ENCODE measurements around the gene PADI1. TPM values are rescaled to one million over a fixed set of nuclear protein-coding genes. Genes with fewer than 3 reads are reported as not detected.
"Not testable (repeated sequence)": the region's sequence is repeated elsewhere in the genome, so short reads cannot be mapped to it uniquely, and the experiment has no call there.

PADI1 gene
- total RNA-seq, 1 donor from 2014 or later = not detected

DNA sequence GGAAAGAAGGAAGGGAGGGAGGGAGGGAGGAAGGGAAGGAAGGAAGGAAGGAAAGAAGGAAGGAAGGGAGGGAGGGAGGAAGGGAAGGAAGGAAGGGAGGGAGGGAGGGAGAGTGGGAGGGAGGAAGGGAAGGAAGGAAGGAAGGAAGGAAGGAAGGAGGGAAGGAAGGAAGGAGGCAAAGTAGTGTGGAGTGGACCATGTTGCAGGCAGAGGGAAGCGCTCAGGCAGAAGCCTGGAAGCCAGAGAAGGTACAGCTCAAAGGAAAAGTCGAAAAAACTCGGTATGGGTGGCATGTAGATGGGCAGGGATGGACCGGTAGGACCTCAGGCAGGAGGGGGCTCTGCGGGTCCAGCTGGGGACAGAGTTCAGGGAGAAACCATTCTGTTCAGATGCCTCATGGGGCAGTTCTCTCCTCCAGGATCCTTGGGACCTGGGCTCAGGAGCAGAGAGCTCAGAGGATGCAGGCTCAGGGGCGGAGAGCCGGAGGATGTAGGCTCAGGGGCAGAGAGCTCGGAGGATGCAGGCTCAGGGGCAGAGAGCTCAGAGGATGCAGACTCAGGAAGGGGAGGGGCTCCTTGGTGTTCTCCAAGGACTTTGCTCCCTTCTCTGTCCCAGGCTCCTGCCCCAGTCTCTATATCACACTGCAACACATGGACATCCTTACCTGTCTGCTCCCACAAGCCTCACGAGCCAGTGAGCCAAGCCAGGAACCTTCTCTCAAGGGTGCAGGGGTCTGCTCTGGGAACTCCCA lies 30.4 kb downstream of the PADI1 start:
- Mint-ChIP-seq H3K36me3 (ENCODE audit: low read depth) (no peaks in the 10 kb centered on the region), H3K9me3 (no peaks in the 10 kb centered on the region), H3K27me3 (ENCODE audit: insufficient read depth) (peaks cover 12% of the 10 kb centered on the region), H3K4me1 (ENCODE audit: low read depth) (no peaks in the 10 kb centered on the region), H3K4me3 (no peak overlapping the region), H3K27ac (no peak overlapping the region)
- intact Hi-C loops (cut with micrococcal nuclease) = no loop called here
- no peak for DNase-seq (ENCODE audit: low spot score)

DNA sequence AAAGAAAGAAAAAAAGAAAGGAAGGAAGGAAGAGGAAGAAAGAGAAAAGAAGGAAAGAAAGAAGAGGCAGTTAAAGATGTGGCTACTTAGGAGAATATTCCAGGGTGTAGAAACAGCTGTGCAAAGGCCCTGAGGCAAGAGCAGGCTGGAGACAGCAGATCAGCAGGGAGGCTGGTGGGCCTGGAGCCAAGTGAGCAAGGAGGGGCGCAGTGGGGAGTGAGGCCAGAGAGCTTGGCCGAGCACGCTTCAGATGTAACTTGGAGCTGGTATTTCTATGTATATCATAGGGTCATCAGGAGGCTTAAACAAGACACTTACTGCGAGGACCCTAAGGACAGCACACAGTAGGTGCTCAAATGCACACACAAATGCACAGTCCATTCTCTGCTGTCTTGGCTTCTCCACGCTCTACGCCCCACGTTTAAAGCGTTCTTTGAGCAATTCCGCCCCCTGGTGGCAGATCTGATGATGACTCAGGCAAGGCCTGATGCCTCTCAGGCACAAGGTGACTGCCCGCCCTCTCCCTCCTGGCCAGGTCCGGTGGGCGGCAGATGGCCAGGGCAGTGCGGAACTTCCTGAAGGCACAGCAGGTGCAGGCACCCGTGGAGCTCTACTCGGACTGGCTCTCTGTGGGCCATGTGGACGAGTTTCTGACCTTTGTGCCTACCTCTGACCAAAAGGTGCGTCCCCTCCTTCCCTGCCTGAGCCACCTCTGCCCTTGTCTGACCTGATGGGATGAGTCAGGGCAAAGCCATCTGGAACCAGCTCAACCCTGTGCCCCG lies 32.0 kb downstream of the PADI1 start:
- no peaks in the 10 kb centered on the region for H3K9me3 Mint-ChIP-seq
- intact Hi-C loops (cut with micrococcal nuclease) = loop anchor here (1.0 kb wide), 1 partner anchor 112 kb away; no protein-coding TSS in a partner anchor
- peak; percentile 69 for DNase-seq (ENCODE audit: low spot score)

DNA sequence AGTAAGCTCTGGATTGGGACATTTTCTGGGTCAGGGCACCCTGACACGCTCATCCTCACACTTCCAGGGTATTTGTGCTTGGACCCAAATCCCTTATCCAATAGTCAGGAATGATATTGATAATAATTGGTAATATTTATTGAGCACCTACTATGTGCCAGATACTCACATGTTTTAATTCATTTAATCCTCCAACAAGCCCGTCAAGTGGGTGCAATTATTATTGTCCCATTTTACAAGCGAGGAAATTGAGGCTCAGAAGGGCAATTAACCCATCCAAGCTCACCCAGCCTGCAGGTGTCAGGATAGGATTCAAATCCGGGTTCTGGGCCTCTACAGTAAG lies 32.6 kb downstream of the PADI1 start:
- Mint-ChIP-seq H3K27me3 (ENCODE audit: insufficient read depth) (peaks cover 12% of the 10 kb centered on the region), H3K9me3 (no peaks in the 10 kb centered on the region)
- intact Hi-C loops (cut with micrococcal nuclease) = loop anchor here (1.0 kb wide), 1 partner anchor 112 kb away; no protein-coding TSS in a partner anchor

More for the DNA sequence above, 32.0 kb downstream of the PADI1 start:
- Mint-ChIP-seq H3K27me3 (ENCODE audit: insufficient read depth) (peaks cover 12% of the 10 kb centered on the region), H3K4me1 (ENCODE audit: low read depth) (no peaks in the 10 kb centered on the region), H3K27ac (no peak overlapping the region), H3K36me3 (ENCODE audit: low read depth) (no peaks in the 10 kb centered on the region), H3K4me3 (no peak overlapping the region)

DNA sequence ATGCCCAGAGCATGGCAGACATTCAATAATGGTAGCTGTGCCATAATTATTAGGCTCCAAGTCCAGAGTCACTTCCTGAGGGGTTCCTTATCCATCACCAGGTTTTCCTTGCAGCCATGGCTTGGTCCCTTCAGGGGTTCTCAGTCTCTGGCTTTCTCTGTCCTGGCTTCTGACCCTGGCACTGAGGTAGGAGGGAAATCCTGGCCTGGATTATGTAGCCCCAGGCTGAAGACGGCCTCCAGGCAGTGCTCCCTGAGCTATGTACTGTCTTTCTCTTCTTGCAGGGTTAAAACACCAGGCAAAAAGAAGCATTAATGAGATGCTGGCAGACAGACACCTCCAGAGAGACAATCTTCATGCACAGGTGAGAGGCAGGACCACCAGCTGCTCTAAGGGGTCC lies 34.5 kb downstream of the PADI1 start:
- H3K4me1 Mint-ChIP-seq (ENCODE audit: low read depth) = no peaks in the 10 kb centered on the region
- H3K27ac Mint-ChIP-seq = no peak overlapping the region
- H3K36me3 Mint-ChIP-seq (ENCODE audit: low read depth) = no peaks in the 10 kb centered on the region
- intact Hi-C loops (cut with micrococcal nuclease) = no loop called here
- H3K4me3 Mint-ChIP-seq = no peak overlapping the region
- H3K27me3 Mint-ChIP-seq (ENCODE audit: insufficient read depth) = peaks cover 3% of the 10 kb centered on the region
- DNase-seq (ENCODE audit: low spot score) = no peak
- no peaks in the 10 kb centered on the region for H3K9me3 Mint-ChIP-seq

More for the DNA sequence above, 32.6 kb downstream of the PADI1 start:
- Mint-ChIP-seq H3K4me3 (no peak overlapping the region), H3K27ac (no peak overlapping the region), H3K4me1 (ENCODE audit: low read depth) (no peaks in the 10 kb centered on the region), H3K36me3 (ENCODE audit: low read depth) (no peaks in the 10 kb centered on the region)
- no peak for DNase-seq (ENCODE audit: low spot score)

- H3K4me3 Mint-ChIP-seq; DNase-seq (ENCODE audit: low spot score); H3K9me3 Mint-ChIP-seq; H3K27ac Mint-ChIP-seq; H3K27me3 Mint-ChIP-seq (ENCODE audit: insufficient read depth); H3K36me3 Mint-ChIP-seq (ENCODE audit: low read depth); H3K4me1 Mint-ChIP-seq (ENCODE audit: low read depth); intact Hi-C loops (cut with micrococcal nuclease): not testable (repeated sequence)
Measured at GRCh38 chr1:17241011-17241779, 36.3 kb downstream of the PADI1 start.

DNA sequence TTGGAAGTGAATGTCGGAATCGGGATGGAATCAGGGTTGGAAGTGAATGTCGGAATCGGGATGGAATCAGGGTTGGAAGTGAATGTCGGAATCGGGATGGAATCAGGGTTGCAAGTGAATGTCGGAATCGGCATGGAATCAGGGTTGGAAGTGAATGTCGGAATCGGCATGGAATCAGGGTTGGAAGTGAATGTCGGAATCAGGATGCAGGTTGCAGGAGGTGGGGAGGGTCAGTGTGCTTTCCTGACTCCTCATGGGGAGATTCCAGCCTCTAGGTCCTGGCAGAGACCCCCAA lies 36.8 kb downstream of the PADI1 start:
- intact Hi-C loops (cut with micrococcal nuclease); H3K9me3 Mint-ChIP-seq; H3K4me1 Mint-ChIP-seq (ENCODE audit: low read depth); H3K27me3 Mint-ChIP-seq (ENCODE audit: insufficient read depth); H3K27ac Mint-ChIP-seq; DNase-seq (ENCODE audit: low spot score); H3K36me3 Mint-ChIP-seq (ENCODE audit: low read depth); H3K4me3 Mint-ChIP-seq: not testable (repeated sequence)

GRCh38 chr1:17243274-17243673 lies 38.3 kb downstream of the PADI1 start:
- H3K9me3 Mint-ChIP-seq = no peaks in the 10 kb centered on the region
- no peaks in the 10 kb centered on the region for H3K4me1 Mint-ChIP-seq (ENCODE audit: low read depth)
- intact Hi-C loops (cut with micrococcal nuclease) = no loop called here
- H3K4me3 Mint-ChIP-seq = no peak overlapping the region
- H3K27ac Mint-ChIP-seq = no peak overlapping the region
- DNase-seq (ENCODE audit: low spot score) = no peak
- H3K36me3 Mint-ChIP-seq (ENCODE audit: low read depth) = no peaks in the 10 kb centered on the region
- peaks cover 2% of the 10 kb centered on the region for H3K27me3 Mint-ChIP-seq (ENCODE audit: insufficient read depth)

DNA sequence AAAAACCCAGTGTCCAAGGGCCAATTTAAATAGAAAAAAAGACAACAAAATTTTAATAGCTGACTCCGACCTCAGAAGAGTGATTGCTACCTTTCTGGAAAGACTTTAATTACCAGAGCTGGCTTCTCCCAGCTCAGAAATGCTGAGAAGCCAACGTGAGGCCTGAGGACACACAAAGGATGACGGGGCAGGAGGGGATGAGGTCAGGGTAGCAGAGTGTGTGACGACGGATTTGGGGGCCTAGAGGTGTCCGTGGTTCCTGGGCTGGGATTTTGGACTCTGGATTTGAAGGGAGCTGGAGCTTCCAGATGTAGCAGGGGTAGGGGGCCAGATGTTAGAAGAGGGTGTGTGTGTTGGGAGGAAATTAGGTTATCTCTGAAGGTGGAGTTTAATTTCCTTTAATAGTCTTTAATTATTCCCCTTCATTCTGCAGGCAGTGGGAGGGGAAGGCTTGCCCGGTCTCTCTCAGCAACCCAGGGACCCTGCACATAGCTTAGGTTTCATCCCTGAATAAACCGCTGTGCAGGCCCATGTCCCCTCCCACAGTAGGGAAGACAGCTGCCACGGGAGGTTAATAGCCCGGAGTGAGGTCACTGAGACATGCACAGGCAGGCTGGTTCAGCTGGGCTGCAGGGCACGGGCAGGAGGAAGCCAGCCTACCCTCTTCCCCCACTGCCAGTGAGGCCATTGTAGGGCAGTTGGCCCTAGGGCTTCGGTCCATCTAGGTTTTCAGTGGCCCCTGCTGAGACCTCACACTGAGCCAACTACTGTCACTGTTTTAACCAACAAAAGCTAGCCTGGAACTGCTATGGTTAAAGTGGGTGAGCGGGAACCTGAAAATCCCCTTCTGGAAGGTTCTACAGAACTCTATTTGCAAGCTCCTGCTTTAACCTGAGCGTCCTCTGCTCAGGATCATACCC lies 40.2 kb downstream of the PADI1 start:
- DNase-seq (ENCODE audit: low spot score) = no peak
- H3K9me3 Mint-ChIP-seq = no peaks in the 10 kb centered on the region
- no peak overlapping the region for H3K4me3 Mint-ChIP-seq
- H3K4me1 Mint-ChIP-seq (ENCODE audit: low read depth) = no peaks in the 10 kb centered on the region
- intact Hi-C loops (cut with micrococcal nuclease) = no loop called here
- no peaks in the 10 kb centered on the region for H3K36me3 Mint-ChIP-seq (ENCODE audit: low read depth)
- peaks cover 2% of the 10 kb centered on the region for H3K27me3 Mint-ChIP-seq (ENCODE audit: insufficient read depth)
- no peak overlapping the region for H3K27ac Mint-ChIP-seq

DNA sequence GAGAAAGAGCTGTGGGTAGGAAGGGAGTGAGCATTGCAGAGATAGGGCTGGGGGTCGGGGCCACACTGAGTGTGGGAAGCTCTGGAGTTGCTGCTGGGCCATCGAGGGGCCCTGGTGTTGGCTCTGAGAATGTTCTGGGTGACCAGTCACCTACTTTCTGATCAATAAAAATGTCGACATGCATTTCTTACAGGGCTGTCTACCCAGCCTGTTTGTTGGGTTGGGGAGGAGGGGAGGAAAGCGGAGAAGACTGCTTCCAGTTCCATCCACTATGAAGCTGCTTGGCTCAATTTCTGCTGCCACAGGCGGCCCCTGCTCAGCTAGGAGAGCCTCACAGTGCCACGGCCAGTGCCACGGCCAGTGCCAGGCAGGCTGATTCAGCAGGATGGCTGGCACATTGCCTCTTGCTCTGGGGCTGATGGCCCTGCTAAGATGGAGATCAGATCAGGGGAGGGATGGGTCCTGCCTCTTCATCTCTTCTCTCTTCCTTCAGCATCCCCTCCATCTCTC lies 40.9 kb downstream of the PADI1 start:
- H3K36me3 Mint-ChIP-seq (ENCODE audit: low read depth) = no peaks in the 10 kb centered on the region
- H3K27me3 Mint-ChIP-seq (ENCODE audit: insufficient read depth) = peaks cover 2% of the 10 kb centered on the region
- no peak for DNase-seq (ENCODE audit: low spot score)
- no peak overlapping the region for H3K4me3 Mint-ChIP-seq
- intact Hi-C loops (cut with micrococcal nuclease) = no loop called here
- no peaks in the 10 kb centered on the region for H3K4me1 Mint-ChIP-seq (ENCODE audit: low read depth)
- H3K9me3 Mint-ChIP-seq = no peaks in the 10 kb centered on the region
- no peak overlapping the region for H3K27ac Mint-ChIP-seq

- intact Hi-C loops (cut with micrococcal nuclease) = no loop called here
- H3K27me3 Mint-ChIP-seq (ENCODE audit: insufficient read depth) = peaks cover 3% of the 10 kb centered on the region
- no peaks in the 10 kb centered on the region for H3K9me3 Mint-ChIP-seq
- no peaks in the 10 kb centered on the region for H3K36me3 Mint-ChIP-seq (ENCODE audit: low read depth)
- no peak overlapping the region for H3K4me3 Mint-ChIP-seq
- no peak for DNase-seq (ENCODE audit: low spot score)
- no peak overlapping the region for H3K27ac Mint-ChIP-seq
- H3K4me1 Mint-ChIP-seq (ENCODE audit: low read depth) = no peaks in the 10 kb centered on the region
Measured at GRCh38 chr1:17246971-17247370, 42.0 kb downstream of the PADI1 start.

DNA sequence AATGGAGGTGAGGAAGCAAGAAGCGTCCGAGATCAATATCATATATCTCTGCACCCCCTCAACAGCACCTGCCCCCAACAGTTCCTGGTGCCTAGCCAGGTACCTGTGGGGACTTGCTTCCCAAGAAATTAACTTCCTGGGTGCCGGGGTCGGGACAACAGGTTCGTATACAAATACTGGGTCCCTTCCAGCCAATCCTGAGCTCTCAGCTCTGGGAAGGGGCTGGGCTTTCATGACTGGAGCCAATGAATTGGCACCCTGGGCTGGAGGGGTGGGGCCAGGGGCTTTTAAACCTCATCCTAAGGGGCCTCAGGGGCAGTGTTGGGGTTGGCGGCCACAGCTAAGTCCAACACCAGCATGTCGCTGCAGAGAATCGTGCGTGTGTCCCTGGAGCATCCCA lies 43.9 kb downstream of the PADI1 start, which contains the start of gene PADI3:
Gene PADI3, plus strand, starts transcription at position 318 of the 400 bp plus-strand sequence. Its CDS starts 40 bp downstream, at position 358.
- no peak for DNase-seq (ENCODE audit: low spot score)
- peaks cover 3% of the 10 kb centered on the region for H3K27me3 Mint-ChIP-seq (ENCODE audit: insufficient read depth)
- no peak within 1 kb of the TSS for H3K27ac Mint-ChIP-seq
- intact Hi-C loops (cut with micrococcal nuclease) = no loop called here
- no peaks in the 10 kb centered on the region for H3K4me1 Mint-ChIP-seq (ENCODE audit: low read depth)
- H3K36me3 Mint-ChIP-seq (ENCODE audit: low read depth) = no peaks in the 10 kb centered on the region
- H3K9me3 Mint-ChIP-seq = no peaks in the 10 kb centered on the region
- no peak within 1 kb of the TSS for H3K4me3 Mint-ChIP-seq

GRCh38 chr1:17250601-17251000 lies 45.7 kb downstream of the PADI1 start:
- Mint-ChIP-seq H3K36me3 (ENCODE audit: low read depth) (no peaks in the 10 kb centered on the region), H3K4me1 (ENCODE audit: low read depth) (no peaks in the 10 kb centered on the region), H3K27me3 (ENCODE audit: insufficient read depth) (peaks cover 3% of the 10 kb centered on the region), H3K9me3 (no peaks in the 10 kb centered on the region), H3K4me3 (no peak overlapping the region), H3K27ac (no peak overlapping the region)
- intact Hi-C loops (cut with micrococcal nuclease) = no loop called here
- no peak for DNase-seq (ENCODE audit: low spot score)
